Germinal center (tissue), 1 donor: ENCODE measurements around the gene FMN1.
A peak's percentile ranks its signal among the peaks of the same experiment; 100 is the strongest.

ENCODE experiments used
- DNase-seq: peaks from one replicate; pipeline ENCODE4 v3.0.0; 2012; ENCODE audit warnings: mixed read lengths, low spot score

FMN1 gene

DNA sequence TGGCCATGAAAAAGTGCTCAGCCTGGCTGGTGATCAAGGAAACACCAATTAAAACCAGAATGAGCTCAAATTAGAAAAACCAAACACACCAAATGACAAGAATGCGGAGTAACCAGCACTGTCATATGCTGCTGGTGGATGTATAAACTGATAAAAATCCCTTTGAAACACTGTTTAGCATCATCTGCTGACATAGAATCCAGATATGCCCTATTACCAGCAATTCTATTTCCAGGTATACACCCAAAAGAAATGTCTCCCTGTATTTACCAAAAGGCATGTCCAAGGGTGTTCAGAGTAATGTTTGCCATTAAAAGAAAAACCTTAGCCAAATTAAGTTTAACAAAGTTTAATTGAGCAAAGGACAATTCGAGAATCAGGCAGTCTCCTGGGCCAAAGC lies 138.6 kb downstream of the FMN1 start:
- DNase-seq: no peak

DNA sequence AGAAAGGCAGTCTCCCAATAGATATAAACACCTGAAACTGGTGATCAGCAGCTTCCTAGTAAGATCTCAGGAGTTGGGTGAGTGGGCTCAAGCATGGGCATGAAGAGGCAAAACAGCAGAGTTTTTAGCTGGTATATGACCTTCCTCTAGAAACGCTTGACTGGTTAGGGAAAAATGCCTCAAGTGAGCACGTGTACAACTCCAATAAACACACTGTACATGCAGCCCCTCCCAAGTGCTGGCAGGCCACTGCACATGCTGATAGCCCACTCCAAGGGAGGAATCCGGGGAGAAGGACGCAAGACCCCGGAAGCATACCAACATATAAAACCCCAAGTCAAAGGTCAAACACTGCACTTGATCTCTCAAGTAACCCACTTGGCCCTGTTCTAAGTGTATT lies 143.0 kb downstream of the FMN1 start:
- no peak for DNase-seq

DNA sequence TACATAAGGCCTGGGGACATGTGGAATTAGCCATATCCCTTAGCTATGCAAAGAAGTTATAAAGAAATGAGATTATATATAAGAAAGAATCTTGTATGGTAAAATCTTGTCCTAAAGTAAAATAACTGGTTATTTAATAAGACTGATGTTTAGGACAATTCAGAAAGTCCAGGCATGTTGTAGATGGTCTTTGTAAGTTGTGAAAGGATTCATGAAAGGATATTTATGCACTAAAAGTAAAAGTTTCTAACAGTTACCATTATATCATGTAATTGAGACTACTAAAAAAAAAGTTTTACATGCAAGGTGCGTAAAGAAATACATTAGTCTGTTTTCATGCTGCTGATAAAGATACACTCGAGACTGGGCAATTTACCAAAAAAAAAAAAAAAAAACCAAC lies 146.3 kb downstream of the FMN1 start:
- DNase-seq: no peak

DNA sequence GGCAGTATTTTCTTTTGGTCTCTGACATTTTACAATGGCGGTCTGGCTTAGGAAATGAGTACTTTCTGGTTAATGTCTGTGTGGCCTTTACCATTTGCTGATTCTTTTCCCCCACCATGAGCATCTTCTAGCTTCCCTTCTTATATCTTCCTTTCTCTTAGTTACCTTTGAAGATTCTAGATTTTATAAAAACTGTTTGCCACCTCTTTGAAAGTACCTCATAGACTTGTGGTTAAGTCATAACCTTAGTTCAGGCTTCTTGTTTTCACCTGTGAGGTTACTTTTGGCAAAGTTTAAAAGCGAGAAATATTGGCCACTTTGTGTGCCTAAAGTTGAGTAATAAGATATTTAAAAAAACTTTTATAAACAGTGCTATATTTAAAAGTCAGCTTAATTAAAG lies 147.4 kb downstream of the FMN1 start:
- DNase-seq: no peak

DNA sequence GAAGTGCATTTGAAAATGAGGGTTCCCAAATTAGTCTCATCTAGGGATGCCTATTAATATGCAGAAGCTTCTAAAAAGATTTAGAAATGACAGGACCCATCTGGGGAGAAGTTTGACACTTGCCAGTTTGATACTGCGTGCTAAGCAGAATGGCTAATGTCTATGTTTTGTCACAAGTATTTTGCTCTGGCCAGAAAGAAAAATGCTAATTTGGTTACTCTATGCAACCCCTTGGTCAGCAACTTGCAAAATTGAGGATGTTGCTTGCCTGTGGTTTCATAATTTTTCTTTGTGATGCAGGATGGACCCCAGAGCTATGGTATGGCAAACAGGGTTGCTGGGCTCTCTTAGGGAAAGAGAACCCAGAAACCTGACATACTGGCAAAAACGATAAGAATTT lies 148.2 kb downstream of the FMN1 start:
- DNase-seq: no peak

DNA sequence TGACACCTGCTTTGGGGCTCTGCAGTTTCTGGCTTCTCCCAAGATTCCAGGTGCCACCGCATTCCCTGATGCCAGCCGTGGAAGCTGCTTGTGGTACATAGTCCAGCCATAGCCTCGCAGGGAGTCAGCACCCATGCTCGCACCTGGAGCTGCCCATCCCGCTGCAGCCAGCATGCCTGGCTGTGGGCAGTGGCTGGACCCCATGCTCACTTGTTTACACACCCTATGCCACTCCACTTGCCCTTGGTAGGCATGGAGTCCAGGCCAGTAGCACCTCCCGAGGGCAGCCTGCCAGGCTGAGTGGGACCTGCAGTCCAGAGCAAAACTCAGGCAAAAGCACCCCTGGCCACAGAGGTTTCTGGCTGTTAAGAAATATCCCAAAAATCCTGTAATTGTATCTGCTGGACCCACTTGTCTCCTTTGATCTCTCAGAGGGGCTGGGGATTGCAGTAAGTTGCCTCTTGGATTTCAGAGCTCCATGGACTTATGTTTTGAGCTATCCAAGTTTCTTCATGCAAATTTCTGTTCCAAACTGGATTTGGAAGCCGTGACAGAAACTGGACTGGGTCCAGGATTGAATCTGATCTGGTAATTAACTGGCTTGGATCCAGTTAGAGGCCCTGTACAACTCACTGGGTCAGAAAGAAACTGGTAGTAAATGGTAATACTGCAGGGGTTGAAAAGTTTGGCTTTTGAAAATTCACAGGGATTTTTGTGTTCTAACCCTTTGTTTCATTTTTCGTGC lies 149.3 kb downstream of the FMN1 start:
- DNase-seq: no peak

DNA sequence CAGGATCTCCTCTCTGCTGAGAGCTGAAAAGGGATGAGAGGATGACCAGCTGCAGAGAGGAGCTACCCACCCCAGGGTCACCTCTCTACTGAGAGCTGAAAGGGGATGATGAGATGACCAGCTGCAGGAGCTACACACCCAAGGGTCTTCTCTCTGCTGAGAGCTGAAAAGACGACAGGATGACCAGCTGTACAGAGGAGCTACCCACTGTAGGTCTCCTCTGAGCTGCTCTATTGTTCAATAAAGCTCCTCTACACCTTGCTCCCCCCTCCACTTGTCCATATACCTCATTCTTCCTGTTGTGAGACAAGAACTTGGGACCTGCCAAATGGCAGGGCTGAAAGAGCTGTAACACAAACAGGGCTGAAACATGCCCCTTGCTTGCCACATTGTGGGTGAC lies 149.9 kb downstream of the FMN1 start:
- DNase-seq: no peak

DNA sequence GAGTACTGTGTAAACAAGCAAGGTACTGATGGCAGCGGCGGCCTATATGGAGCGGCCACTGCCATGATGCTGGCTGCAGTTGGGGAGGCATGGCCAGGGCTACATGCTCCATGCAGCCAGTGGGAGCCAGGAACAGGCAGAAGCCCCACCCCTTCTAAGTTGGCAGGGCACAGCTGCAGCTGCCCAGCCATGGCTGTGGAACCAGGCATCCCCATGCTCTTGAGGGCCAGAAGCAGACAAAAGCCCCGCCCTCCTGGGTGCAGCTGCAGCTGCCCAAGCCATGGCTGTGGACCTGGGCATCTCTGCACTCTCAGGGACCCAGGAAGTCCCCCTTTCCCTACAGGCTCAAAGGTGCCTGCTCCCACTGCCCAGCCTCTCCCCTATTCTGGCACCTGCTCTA lies 150.9 kb downstream of the FMN1 start:
- no peak for DNase-seq

DNA sequence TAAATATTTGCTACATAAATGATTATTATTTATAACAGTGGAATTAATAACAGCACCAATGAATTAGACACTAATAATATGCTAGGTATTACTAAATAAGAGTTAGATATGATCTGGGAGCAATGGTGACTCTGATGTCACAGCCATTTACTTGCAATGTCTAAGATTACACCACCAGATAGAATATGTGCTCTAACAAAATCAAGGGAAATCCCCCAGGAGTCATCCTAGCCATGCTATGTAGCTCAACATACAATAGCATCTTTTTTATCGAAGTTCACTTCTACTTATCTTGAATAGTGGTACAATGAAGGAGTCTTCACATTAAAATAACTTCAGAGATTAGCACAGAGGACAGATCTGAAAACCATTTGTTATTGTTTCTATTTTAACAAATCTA lies 154.0 kb downstream of the FMN1 start:
- no peak for DNase-seq

DNA sequence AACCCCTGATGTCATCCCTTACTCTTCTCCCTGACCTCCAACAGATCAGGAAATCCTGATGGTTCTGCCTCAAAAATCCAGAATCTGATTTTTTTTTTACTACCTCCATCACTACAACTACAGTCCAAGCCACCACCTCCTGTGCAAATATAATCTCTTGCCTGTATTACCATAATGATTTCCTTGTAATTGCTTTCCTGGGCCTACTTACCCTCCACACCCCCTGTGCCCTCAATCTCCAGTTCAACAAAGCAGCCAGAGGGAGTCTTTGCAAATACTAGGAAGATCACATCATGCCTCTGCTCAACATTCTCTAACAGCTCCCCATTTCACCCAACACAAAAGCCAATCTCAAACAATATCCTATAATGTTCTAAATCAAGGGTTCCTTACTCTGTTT lies 159.9 kb downstream of the FMN1 start:
- DNase-seq: no peak

DNA sequence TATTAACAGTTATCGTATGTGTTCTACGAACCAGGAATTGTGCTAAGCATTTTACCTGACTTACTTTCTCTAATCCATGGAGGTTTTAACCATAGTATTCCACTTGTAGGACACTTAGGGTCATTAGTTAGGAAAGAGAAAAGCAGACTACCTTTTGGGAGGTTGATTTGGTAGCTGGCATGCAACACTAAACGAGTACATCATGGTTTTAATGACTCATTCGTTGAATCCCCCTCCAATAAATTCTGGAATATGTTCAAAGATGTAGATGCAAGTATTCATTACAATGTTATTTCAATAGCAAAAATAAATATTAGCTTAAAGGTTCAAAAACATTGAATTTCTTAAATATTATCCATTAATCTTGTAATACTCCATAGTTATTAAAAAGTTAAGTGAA lies 162.5 kb downstream of the FMN1 start:
- no peak for DNase-seq

DNA sequence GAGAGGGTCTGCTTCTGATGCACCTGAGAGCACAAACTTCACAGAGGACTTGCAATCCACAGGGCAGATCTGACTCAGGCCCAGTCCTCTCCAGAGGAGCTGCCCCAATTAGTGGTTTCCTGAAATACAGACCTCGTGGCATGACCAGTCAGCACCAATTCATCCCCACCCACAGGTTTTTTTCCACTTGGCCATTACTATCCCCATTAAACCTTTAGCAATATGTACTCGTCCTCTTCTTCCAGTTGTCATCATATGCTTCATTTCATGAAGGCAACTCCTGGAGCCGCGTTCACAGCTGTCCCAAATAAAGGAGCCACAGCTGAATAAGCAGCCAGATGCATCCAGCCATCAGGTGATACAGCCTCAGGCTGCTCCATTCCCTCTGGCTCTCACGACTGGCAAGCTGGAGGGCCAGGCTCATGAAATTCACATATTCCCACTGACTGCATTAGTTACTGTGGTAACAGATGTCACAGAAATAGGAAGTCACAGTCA lies 163.1 kb downstream of the FMN1 start:
- no peak for DNase-seq

DNA sequence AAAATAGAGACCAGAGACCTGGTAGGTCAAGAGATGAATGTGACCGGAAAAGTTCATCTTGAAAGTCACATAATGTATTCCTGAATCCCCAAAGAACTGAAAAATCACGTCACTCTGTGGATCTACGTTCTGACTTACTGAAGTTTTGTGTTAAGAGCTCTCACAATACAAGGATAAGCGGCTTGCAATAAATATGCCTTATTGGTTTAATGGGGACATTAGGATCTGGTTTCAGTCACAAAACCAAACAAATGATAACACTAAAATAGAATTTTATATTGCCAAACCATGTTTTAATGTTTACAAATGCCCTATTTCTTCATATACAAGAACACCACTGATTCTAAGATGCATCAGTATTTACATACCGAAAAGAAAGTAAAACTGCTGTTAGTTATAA lies 164.2 kb downstream of the FMN1 start:
- DNase-seq: no peak

DNA sequence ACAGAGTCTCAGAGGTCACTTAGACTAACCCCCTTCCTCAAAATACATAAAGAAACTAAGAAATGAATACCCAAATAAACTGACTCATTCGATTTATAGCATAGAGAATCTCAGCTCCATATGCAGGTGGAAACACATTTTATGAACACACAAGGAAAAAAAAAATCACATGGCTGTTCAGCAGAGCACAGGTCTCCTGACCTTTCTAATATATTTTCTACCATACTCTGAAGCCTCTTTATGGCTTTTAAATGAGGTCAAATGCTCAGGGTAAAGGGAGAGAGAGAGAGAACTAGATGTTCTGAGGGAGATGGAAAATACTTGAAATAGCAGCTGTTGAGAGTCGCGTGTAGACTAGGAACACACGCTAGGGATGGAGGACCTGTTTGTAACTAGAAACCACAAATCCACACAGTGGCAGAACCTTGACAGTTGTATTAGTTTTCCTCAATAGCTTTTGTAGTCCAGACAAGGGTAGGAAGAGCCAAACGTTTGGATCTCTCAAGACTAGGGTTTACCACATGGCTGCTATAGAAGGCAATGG lies 165.3 kb downstream of the FMN1 start:
- no peak for DNase-seq

DNA sequence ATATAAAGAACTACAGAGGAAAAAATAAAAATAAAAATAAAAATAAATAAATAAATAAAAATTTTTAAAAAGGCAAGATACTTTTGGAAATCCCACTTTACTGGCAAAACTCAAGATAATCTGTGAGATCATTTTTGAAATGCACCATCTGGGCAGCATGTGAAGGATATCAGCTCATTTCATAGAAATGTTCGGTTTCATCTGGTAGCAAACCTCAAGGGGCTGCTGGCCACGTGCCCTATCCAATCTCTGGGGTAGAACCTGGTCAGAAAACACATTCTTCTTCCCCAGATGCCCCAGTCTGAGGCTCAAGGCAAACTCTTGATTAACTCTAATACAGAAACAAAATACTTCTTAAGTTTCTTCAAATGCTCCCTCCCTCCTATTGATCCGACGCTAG lies 166.0 kb downstream of the FMN1 start:
- no peak for DNase-seq

DNA sequence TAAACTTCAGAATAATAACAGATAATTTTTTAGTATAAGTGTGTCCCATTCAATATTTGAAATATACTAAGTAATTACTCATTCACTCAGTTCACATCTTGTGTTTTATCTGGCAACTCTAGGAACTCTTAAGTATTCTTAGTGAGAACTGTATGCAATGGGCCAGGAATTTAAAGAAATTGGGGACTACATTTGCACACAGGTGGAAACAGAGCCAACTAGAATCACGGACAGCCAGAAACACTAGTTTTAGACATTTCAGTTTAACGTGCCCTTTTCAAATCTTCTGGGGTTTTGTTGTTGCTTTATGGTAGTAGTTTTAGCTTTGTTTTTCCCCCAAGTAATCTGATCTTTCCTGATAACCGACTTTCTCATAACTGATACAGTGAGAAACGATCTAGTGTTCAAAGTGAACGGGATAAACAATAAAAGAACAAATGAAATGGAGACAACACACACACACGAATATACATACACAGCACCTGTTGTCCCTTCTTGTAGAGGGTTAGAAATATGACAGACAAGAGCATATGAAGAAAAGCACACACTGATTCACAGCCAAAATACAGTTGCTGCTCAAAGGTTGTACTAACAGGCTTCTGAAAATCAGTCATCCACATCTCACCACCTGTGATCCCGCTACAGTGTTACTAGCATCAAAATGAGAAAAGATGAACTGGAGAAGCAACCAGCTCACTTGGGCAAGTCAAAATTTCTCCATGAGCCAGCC lies 167.0 kb downstream of the FMN1 start:
- DNase-seq: no peak

DNA sequence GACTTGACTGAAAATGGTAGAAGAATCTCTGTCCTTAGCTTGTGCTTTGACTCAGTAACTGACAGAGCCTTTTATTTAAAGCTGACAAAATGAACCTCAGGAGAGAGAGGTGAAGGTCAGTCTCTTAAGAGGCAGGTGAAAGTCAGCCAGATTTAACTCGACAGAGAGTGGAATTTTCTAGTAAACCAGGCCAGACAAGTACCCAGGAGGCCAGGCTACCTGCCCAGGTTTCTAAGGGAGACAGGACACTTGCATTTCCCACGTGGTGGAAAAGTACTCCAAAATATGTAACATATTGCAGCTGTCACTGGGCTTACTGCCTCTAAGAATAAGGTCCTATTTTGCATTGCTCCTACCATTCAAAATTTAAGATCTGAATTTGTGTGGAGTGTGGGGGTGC lies 167.9 kb downstream of the FMN1 start:
- DNase-seq: no peak

DNA sequence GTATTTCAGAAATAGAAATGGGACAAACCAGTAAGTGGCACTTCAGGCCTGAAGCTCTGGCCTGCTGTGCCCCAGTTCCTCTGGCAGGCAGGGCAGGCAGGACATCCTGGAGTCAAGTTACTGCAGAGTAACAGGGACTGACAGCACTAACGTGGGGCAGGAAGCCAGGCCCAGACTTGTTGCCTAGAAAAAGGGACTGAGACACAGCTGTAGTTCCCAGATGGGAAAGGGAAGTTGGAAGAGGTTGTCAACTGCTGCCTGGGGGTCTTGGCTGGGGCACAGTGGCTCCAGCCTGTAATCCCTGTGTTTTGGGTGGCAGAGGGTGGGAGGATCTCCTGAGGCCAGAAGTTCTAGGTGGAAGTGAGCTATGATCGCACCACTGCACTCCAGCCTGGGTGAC lies 171.9 kb downstream of the FMN1 start:
- DNase-seq: no peak

DNA sequence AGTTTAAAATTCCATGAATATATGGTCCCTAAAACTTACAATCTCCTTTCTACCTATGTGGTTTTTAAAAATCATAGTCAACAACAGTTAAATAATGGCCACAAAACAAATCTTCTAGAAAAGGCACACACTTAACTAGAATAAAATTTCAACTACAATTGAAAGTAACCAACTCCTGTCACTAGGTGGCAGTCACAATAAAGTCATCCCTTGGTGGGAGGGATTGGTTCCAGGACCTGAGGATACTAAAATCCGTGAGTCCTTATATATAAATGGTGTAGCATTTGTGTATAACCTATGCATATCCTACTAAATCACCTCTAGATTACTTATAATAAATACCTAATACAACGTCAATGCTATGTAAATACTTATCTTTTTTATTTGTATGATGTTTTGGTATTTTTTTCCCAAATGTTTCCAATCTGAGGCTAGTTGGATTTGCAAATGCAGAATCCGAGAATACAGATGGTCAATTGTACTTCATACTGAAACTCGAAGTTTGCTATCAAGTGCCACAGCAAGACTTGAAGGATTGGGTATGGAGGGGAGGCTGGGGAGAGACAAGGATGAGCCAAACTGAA lies 172.6 kb downstream of the FMN1 start:
- peak; percentile 19 for DNase-seq

DNA sequence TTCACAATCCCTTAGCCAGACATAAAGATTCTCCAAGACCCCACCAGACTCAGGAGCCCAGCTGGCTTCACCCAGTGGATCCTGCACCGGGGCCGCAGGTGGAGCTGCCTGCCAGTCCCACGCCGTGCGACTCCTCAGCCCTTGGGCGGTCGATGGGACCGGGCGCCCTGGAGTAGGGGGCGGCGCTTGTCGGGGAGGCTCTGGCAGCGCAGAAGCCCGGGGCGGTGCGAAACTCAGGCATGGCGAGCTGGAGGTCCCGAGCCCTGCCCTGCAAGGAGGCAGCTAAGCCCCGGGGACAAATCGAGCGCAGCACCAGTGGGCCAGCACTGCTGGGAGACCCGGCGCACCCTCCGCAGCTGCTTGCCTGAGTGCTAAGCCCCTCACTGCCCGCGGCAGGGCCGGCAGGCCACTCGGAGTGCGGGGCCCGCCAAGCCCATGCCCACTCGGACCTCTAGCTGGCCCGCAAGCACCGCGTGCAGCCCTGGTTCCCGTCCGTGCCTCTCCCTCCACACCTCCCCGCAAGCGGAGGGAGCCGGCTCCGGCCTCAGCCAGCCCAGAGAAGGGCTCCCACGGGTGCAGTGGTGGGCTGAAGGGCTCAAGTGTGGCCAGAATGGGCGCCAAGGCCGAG lies 175.0 kb downstream of the FMN1 start:
- no peak for DNase-seq

DNA sequence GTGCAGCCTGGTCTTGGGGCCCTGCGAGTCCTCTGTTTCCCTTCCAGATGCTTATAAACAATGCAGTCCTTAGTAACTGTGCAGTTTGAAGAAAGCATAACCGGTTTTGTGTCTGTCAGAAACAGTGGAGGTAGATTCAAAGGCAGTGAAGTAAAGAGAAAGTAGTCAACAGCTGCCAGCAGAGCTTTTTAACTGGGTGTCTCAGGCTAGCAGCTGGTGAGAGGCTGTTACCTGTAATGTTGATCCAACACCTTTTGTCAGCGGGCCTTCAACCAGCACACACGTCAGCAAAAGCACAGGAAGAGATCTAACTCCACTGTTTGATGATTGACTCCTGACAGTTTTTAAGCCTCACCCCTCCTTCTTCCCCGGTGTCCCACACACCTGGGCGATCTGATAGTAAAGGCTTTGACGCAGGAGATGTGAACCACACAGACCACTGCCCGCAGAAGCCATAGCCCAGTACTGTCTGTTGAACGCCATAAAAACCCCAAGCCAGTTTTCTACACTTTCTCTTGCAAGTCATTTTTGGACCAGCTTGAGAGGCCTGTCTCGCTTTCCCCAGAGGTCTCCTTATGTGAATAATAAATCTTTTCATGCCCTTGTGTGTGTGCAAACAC lies 178.0 kb downstream of the FMN1 start:
- no peak for DNase-seq

DNA sequence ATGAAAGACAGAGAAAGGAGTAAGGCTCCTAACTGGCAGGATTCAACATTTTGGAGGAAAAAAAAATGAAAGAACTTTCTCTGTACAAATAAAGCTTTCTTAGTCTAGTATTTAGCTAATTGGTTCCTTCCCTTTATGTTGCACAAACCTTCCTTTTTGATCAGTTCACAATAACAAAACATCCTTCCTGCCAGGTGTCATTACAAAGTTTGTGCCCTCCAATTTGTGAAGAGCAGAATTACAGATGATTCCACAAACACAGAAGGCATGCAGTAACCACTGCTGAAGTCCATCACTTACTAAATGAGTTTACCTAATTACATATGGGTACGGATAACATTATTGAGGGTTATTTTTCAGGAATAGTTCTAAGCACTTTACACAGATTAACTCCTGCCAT lies 179.9 kb downstream of the FMN1 start:
- no peak for DNase-seq
